Astrocyte of the cerebellum (primary cell): ENCODE measurements around the gene PLA2G5.

Experiments used
- DNase-seq: peaks from one replicate; pipeline ENCODE4 v3.0.0-alpha.2; 2011; ENCODE audit warnings: low read depth
- H3K4me3 ChIP-seq: 2 replicates; pipeline ENCODE4 v1.5.1; 2011; ENCODE audit warnings: mild to moderate bottlenecking, low read depth, low read length, moderate library complexity
- in situ Hi-C: cut with HindIII; loops from 2 replicates; pipeline ENCODE4 v1.10.0; 2017; ENCODE audit warnings: low sequenced_read_pairs
- TF ChIP-seq, protein P1 (sequence below): IDR thresholded peaks from 2 replicates; pipeline ENCODE4 v1.5.1; 2012; ENCODE audit warnings: low read length, low read depth, moderate library complexity, mild to moderate bottlenecking; ENCODE audit errors: missing control alignments

PLA2G5 gene

DNA sequence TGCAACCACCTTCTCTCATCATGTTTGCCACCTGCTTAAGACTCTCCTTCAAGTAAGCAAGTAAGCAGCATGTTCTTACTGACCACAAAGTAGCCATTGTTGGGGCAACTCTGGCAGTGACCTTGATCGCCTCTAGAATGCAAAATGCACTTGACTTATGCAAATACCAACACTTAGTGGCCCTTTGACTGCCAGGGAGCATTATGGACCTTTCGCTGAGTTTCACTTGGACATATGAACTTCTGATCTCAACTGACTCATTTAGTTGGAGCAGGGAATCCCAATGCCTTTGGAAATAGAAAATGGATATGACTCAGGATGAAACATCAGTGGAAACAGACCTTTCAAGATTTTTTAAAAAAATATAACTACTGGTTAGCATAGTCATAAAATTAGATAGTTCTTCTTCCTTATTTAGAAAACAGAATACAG lies 6.1 kb upstream of the PLA2G5 start:
- peak; percentile 12 for DNase-seq
- in situ Hi-C loops = no loop called here

DNA sequence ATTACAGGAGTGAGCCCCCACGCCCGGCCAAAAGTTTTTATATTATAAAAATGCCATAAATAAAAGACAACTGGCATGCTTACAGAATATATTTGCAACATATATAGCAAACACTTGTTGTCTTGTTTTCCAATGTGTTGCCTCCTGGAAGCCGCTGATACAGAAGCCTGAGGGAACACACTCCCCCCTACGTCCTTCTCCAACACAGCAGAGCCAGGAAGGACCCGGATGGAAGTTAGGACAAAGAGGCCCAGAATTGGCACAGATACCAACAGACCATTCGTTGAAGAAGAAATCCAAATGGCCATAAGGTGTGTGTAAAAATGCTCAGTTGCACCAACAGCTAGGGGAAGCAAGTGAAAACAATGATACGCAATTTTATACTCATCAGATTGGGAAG lies 1.3 kb upstream of the PLA2G5 start:
- no peak for DNase-seq
- in situ Hi-C loops = loop anchor here (5.0 kb wide), 1 partner anchor 61 kb away; no protein-coding TSS in a partner anchor
- no peak overlapping the region for H3K4me3 ChIP-seq
- TF ChIP-seq, protein P1, sequence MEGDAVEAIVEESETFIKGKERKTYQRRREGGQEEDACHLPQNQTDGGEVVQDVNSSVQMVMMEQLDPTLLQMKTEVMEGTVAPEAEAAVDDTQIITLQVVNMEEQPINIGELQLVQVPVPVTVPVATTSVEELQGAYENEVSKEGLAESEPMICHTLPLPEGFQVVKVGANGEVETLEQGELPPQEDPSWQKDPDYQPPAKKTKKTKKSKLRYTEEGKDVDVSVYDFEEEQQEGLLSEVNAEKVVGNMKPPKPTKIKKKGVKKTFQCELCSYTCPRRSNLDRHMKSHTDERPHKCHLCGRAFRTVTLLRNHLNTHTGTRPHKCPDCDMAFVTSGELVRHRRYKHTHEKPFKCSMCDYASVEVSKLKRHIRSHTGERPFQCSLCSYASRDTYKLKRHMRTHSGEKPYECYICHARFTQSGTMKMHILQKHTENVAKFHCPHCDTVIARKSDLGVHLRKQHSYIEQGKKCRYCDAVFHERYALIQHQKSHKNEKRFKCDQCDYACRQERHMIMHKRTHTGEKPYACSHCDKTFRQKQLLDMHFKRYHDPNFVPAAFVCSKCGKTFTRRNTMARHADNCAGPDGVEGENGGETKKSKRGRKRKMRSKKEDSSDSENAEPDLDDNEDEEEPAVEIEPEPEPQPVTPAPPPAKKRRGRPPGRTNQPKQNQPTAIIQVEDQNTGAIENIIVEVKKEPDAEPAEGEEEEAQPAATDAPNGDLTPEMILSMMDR = no peak

More for the DNA sequence above, 6.1 kb upstream of the PLA2G5 start:
- no peak overlapping the region for H3K4me3 ChIP-seq
- TF ChIP-seq, protein P1 = no peak

DNA sequence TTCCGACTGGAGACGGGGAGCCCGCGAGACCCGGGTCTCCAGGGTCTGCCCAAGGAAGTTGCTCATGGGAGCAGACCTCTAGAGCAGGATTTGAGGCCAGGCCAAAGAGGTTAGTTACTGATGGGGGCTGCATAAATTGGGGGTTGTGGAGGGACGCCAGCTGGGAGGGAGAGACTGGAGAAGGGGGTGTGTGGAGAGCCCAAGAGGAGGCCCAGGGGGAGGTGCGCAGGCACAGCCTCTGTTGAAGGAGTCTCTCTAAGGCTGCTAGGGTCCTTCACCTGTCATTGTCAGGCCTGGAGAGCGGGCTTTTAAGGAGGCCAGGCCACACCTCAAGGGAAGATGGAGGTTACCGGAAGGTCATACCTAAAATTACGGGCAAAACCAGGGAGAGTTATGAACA lies 363 bp downstream of the PLA2G5 start:
- H3K4me3 ChIP-seq = no peak overlapping the region
- no peak for DNase-seq
- in situ Hi-C loops = no loop called here
- TF ChIP-seq, protein P1 = no peak

DNA sequence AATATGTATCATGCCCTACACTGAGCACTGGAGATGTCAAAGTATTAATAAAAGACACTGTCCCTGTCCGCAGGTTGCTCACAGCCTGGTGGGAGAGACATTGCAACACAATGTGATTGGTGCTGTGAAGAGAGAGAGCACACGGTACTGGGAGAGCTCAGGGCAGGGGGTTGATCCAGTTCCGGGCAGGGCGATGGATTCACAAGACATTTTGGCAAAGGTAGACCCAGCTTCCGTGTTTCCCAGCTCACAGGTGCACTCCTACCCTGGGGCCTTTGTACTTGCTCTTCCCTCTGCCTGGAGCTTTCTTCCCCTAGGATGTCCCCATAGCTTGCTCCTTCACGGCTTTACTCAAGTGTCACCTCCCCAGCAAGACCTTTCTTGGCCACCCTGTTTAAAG lies 1.4 kb downstream of the PLA2G5 start:
- DNase-seq = no peak
- H3K4me3 ChIP-seq = no peak overlapping the region
- in situ Hi-C loops = no loop called here
- TF ChIP-seq, protein P1 = no peak

DNA sequence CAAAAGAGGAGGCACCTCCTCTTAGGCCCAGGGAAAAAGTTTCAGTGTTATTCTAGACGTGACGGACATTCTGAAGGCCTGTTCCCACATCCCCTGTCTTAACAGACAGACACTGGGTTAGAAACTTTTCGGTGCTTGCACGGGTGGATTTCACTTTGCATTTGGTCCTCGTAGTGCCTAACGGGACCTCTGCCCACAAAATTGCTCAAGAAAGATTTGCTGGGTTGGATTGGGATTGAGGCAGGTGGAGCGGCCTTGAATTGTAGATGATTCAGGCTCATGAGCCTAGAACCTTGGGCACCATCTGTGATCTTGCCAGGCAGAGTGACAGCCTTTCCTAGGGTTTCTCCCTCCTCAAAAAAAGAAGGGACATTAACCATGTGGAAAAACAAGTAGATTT lies 2.8 kb downstream of the PLA2G5 start:
- in situ Hi-C loops = no loop called here
- TF ChIP-seq, protein P1 = no peak
- no peak for DNase-seq
- H3K4me3 ChIP-seq = no peak overlapping the region

DNA sequence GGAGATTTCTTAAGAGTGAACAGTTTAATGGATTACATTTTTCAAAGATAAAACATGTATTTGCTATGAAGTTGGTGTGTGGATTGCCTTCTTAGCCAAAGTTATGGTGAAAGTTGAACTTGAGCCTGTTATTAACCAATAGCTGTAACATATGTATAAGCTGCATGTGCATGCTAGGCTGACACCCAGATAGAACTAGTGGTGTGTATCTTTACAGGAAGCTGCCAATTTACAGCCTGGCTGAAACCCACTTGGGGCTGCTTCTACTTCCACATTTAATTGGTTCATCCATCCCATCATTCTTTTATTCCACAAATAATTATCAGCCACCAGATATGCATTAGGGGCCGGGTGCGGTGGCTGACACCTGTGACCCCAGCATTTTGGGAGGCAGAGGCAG lies 3.3 kb downstream of the PLA2G5 start:
- in situ Hi-C loops = no loop called here
- TF ChIP-seq, protein P1 = no peak
- DNase-seq = no peak
- H3K4me3 ChIP-seq = no peak overlapping the region
